ENCODE results near the gene EPHA4. TPM values are rescaled to one million over a fixed set of nuclear protein-coding genes. Genes with fewer than 3 reads are reported as not detected.

EPHA4 gene
- total RNA-seq, 1 donor from 2014 or later, result 51.2 TPM

DNA sequence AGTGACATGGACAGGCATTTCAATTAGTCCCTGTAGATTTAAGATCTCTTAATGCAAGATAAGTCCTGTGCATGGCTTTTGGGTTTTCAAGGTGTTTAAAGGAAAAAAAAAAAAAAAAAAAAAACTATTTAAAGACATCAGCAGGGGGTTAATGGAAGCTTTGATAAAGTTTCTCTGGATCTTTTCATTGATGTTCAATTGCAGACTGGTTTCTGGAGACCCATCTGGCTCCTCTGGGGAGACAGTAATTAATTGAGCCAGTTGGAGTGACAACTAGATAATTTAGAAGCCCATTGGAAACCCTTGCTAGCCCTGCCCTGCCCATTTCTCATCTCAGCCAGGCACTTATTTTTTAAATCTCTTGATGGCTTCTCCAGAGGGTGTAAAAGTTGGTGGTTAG is 98.7 kb downstream of the EPHA4 start:
- Histone ChIP-seq H3K27me3 (no peaks in the 10 kb centered on the region), H3K4me1 (peaks cover 0 to 7% of the 10 kb centered on the region in 2 donors), H3K4me3 (no peak overlapping the region), H3K27ac (no peak overlapping the region), H3K36me3 (no peaks in the 10 kb centered on the region), H3K9me3 (no peaks in the 10 kb centered on the region)
- intact Hi-C loops (cut with DNase I), result no loop called here
- no peak for DNase-seq (ENCODE audit: low spot score in 2 of 2)
- TF ChIP-seq CTCF (IDR thresholded peaks at IDR 0.05), result no peak

- H3K36me3 ChIP-seq, result no peaks in the 10 kb centered on the region
- intact Hi-C loops (cut with DNase I), result no loop called here
- no peaks in the 10 kb centered on the region for H3K9me3 ChIP-seq
- peak overlapping the region in 1 of 2 donors; percentile 19 for H3K27ac ChIP-seq
- H3K27me3 ChIP-seq, result no peaks in the 10 kb centered on the region
- H3K4me1 ChIP-seq, result peaks cover 0 to 16% of the 10 kb centered on the region in 2 donors
- H3K4me3 ChIP-seq, result no peak overlapping the region
- no peak for TF ChIP-seq CTCF (IDR thresholded peaks at IDR 0.05)
- no peak for DNase-seq (ENCODE audit: low spot score in 2 of 2)
Measured at GRCh38 chr2:221468317-221468716, 103.8 kb downstream of the EPHA4 start.

- Histone ChIP-seq H3K27ac (peak overlapping the region in 1 of 2 donors; percentile 19), H3K9me3 (no peaks in the 10 kb centered on the region), H3K27me3 (no peaks in the 10 kb centered on the region), H3K36me3 (no peaks in the 10 kb centered on the region), H3K4me3 (no peak overlapping the region), H3K4me1 (peaks cover 0 to 16% of the 10 kb centered on the region in 2 donors)
- TF ChIP-seq CTCF (IDR thresholded peaks at IDR 0.05), result no peak
- intact Hi-C loops (cut with DNase I), result no loop called here
- no peak for DNase-seq (ENCODE audit: low spot score in 2 of 2)
Measured at GRCh38 chr2:221467610-221468009, 104.5 kb downstream of the EPHA4 start.

DNA sequence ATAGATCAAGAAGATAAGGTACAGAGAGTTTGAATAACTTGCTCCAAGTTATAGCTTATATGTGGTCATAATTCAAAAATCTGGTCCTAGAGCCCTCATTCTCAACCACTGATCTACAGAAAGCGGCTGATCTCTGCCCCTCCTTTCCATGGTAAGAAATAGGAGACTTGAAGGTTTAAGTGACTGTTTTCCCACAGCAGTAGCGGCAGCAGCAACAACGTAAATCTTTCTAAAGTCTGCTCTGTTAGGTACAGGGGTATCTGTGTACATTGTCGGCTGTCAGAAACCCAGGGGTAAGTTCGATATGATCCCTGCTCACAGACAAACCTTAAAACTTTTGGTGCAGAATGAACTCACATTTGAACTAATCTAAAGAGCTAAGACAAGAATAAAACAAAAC is 105.4 kb downstream of the EPHA4 start:
- Histone ChIP-seq H3K27ac (no peak overlapping the region), H3K36me3 (no peaks in the 10 kb centered on the region), H3K4me1 (peaks cover 0 to 16% of the 10 kb centered on the region in 2 donors), H3K27me3 (no peaks in the 10 kb centered on the region), H3K4me3 (no peak overlapping the region), H3K9me3 (no peaks in the 10 kb centered on the region)
- no peak for DNase-seq (ENCODE audit: low spot score in 2 of 2)
- intact Hi-C loops (cut with DNase I), result no loop called here
- no peak for TF ChIP-seq CTCF (IDR thresholded peaks at IDR 0.05)

GRCh38 chr2:221465776-221466175 is 106.3 kb downstream of the EPHA4 start:
- Histone ChIP-seq H3K27me3 (no peaks in the 10 kb centered on the region), H3K4me3 (no peak overlapping the region), H3K27ac (no peak overlapping the region), H3K36me3 (no peaks in the 10 kb centered on the region), H3K4me1 (peaks cover 0 to 16% of the 10 kb centered on the region in 2 donors), H3K9me3 (no peaks in the 10 kb centered on the region)
- no peak for DNase-seq (ENCODE audit: low spot score in 2 of 2)
- no peak for TF ChIP-seq CTCF (IDR thresholded peaks at IDR 0.05)
- intact Hi-C loops (cut with DNase I), result no loop called here

DNA sequence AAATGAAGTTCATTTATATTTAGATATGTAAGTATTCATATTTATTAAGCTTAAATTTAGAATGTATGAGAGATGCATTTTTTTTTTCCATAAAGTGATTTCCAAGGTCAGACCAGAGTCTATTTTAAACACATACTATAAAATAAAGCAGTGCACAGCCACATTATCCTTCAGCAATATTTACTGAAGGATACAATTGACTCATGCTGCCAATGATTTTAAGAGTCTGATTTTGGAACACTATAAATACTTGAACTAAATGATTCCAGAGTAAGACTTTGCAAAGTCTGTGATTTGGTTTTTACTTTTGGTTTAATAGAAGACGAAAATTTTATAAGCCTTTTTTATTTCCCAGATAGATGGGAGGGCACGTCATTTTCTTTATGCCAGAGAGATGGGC is 107.1 kb downstream of the EPHA4 start:
- H3K4me1 ChIP-seq, result peaks cover 0 to 16% of the 10 kb centered on the region in 2 donors
- H3K36me3 ChIP-seq, result no peaks in the 10 kb centered on the region
- TF ChIP-seq CTCF (IDR thresholded peaks at IDR 0.05), result no peak
- no peak for DNase-seq (ENCODE audit: low spot score in 2 of 2)
- no peaks in the 10 kb centered on the region for H3K9me3 ChIP-seq
- no peaks in the 10 kb centered on the region for H3K27me3 ChIP-seq
- H3K27ac ChIP-seq, result no peak overlapping the region
- intact Hi-C loops (cut with DNase I), result no loop called here
- no peak overlapping the region for H3K4me3 ChIP-seq

Measured in ascending aorta (tissue), 2 donors.